Stimulated activated CD4-positive, alpha-beta T cell treated with anti-CD3 and anti-CD28 coated beads, TNF-alpha, amount 100 ng/mL, for 1 hour (primary cell): ENCODE measurements around the gene C2.
"Not testable (repeated sequence)": the region's sequence is repeated elsewhere in the genome, so short reads cannot be mapped to it uniquely, and the experiment has no call there.

ENCODE experiments used
- DNase-seq, 3 donors: peaks; one replicate each; pipeline ENCODE4 v3.0.0-alpha.2; 2020; ENCODE audit warnings: low read depth in 3 of 3, low spot score in 1 of 3

Gene C2

GRCh38 chr6:31898383-31899011 is 29.0 kb upstream of the C2 start:
- DNase-seq, result no peak

GRCh38 chr6:31899215-31899614 is 28.3 kb upstream of the C2 start:
- DNase-seq, result no peak

GRCh38 chr6:31899882-31900722 is 27.4 kb upstream of the C2 start:
- no peak for DNase-seq

DNA sequence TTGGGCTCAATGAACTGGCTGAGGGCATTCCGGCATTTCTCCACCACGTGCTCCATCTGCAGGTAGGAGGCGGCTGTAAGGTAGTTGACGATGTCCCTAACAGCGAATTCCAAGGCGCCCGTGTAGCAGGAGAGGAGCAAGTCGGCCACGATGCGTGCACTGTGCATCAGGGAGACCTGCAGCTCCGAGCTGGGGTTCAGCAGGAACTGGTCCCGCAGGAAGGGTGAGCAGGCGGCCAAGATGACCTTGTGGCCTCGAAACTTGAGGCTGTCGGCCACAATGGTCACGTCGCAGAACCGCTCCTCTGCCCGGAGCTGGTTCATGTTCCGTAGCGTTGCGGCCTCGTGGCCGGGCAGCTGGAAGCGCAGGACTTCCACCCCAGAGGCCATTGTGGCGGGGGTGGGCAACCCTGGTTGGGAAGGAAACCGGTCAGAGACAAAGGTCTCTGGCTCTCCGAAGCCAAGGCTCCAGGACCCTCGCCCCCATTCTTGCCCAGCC is 26.6 kb upstream of the C2 start:
- DNase-seq, result no peak

DNA sequence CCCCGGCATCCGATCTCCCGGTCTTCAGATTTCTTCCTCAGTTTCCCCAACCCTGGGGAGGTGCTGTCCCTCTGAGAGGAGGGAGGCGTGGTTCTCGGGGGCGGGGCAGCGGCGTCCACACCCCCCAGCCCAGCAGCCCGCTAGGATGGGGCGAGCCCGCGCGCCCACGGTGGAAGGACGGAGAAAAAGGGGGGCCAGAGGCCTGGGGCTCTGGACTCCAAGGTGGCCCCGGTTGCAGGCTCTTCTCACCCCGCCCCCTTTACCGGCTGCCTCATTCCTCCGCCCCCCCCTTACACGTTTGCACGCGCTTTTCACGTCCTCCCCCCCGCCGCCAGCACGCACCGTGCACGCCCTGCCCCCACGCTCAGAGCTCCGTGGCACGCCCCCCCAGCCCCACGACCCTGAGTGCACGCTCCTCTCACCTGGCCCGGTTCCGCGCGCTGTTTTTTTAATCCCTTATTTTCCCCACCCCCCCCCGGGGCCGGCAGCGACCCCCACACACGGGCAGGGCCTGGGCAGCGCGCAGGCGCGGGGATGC is 26.0 kb upstream of the C2 start:
- peak; percentile 22 to 56 (median 41) for DNase-seq

- DNase-seq, result peak; percentile 61 to 75 (median 69)
Measured at GRCh38 chr6:31901953-31902643, 25.4 kb upstream of the C2 start, which contains the start of gene ZBTB12. Gene ZBTB12 (minus strand): TSS chr6:31902086. CDS start chr6:31901305, 781 bp downstream.

DNA sequence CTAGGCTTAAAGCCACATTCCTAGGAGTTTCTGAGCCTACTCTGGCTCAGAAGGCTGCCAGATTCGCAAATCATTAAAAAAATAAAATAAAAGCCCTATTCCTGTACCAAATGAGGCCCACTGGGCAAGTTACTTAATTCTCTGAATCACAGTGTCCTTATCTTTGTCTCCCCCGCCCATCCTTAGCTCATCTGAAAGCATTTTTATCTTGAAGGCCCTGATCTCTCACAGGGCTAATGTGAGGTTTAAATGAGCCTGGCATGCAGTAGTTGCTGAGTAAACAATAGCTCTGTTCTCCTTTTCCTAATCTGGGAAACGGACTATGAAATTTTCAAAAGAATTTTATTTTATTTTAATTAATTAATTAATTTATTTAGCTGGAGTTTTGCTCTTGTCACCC is 23.6 kb upstream of the C2 start:
- no peak for DNase-seq

DNA sequence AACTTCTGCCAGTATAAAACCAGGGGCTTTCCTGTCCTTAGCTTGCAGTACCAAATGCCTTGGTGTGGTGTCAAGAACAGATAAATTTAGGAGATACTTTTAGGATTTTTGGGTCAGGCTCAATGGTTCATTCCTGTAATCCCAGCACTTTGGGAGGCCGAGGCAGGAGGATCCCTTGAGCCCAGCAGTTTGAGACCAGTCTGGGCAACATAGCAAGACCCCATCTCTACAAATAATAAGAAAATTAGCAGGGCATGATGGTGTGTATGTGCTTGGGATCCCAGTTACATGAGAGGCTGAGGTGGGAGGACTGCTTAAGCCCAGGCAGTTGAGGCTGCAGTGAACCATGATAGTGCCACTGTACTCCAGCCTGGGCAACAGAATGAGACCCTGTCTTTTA is 22.5 kb upstream of the C2 start:
- DNase-seq, result no peak

GRCh38 chr6:31906122-31906521 is 21.4 kb upstream of the C2 start:
- no peak for DNase-seq

- DNase-seq, result not testable (repeated sequence)
Measured at GRCh38 chr6:31906727-31907126, 20.8 kb upstream of the C2 start.

- no peak for DNase-seq
Measured at GRCh38 chr6:31907158-31907813, 20.2 kb upstream of the C2 start.

GRCh38 chr6:31908255-31908654 is 19.3 kb upstream of the C2 start:
- DNase-seq, result not testable (repeated sequence)

- no peak for DNase-seq
Measured at GRCh38 chr6:31908791-31909190, 18.7 kb upstream of the C2 start.

GRCh38 chr6:31909298-31909697 is 18.2 kb upstream of the C2 start:
- DNase-seq, result not testable (repeated sequence)

GRCh38 chr6:31911826-31912585 is 15.5 kb upstream of the C2 start:
- DNase-seq, result no peak

DNA sequence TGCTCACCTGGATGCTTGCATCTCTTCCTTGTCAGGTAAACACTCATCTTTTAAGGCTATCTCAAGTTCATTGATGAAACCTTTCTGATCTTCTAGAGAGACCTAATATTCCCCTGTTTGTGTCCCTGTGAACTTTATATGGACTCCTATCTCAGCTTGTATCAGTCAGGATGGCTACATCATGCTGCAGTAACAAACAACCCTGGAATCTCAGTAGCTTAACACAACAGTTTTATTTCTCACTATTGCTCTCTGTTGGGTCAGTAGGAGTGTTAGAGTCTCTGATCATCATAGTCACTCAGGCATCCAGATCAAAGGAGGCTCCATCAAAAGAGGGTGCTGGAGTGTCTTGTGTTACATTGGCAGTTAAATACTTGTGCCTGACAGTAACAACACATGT is 12.2 kb upstream of the C2 start:
- no peak for DNase-seq

DNA sequence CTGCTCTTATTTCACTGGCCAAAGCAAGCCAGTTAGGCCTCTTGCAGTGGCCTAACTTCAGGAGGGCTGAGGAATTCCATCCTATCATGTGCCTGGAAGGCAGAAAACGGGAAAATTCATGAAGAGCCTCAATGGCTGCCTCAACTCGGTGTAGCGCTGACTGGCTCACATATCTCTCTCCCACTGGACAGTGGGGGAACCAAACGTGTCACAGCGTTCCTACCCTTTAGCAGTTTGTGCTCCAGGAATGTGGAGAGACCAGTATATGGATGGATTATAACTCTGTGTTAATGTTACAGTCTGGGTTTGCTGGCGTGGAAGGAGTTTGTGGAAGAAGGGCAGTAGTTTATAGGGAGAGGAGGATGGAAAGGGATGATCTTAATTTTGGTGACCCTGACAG is 11.8 kb upstream of the C2 start:
- DNase-seq, result no peak

- DNase-seq, result no peak
Measured at GRCh38 chr6:31918069-31918720, 9.3 kb upstream of the C2 start.

DNA sequence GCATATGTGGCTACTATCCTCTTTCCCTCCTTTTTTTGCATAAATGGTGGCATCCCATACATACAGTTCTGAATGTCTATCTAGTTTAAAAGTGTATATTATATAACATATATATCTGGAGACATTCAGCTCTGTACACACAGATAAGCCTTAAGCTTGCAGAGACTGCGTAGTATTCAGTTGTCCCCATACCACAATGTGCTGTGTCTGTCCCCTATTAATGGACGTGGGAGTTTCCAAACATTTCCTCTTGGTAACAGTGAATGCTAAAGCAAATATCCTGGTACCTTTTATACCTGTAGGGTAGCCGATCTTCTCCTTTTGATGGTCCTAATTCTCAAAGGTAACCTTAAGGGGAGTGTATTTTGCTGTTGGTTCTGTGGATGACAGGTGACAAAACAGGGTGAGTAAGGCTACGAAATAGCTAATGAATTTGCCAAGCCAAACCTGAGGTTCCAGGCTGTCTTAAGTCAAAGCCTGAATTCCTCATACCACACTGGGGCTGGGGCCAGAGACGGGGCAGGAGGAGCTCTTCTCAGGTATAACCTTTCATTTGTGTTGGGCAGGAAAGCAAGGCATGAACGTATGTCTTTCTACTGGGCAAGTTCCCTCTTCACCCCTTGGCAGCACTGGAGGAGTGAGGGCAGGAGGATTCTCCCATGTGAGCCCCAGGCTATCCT is 7.8 kb upstream of the C2 start:
- DNase-seq, result no peak
